C4-2B (cell line): ENCODE measurements around the gene ACVR1.

Source experiments
- CTCF ChIP-seq: fragments of 450-650 bp; conservative IDR thresholded peaks from 2 replicates; pipeline ENCODE4 v1.5.1; 2017; ENCODE audit warnings: mild to moderate bottlenecking
- ZFX ChIP-seq: fragments of 450-650 bp; IDR thresholded peaks from 2 replicates; pipeline ENCODE4 v1.6.1; 2017

- no peak for TF ChIP-seq CTCF
- TF ChIP-seq ZFX = no peak
These were observed 91.8 kb downstream of the ACVR1 start for GRCh38 chr2:157784169-157784822.
